ENCODE results near the gene FBXO42.
"Not testable (repeated sequence)": the region's sequence is repeated elsewhere in the genome, so short reads cannot be mapped to it uniquely, and the experiment has no call there.

The FBXO42 gene

GRCh38 chr1:16241221-16241708, 111.0 kb downstream of the FBXO42 start:
- DNase-seq: no peak

- DNase-seq: no peak
Observed at GRCh38 chr1:16239972-16240491, 112.2 kb downstream of the FBXO42 start.

DNA sequence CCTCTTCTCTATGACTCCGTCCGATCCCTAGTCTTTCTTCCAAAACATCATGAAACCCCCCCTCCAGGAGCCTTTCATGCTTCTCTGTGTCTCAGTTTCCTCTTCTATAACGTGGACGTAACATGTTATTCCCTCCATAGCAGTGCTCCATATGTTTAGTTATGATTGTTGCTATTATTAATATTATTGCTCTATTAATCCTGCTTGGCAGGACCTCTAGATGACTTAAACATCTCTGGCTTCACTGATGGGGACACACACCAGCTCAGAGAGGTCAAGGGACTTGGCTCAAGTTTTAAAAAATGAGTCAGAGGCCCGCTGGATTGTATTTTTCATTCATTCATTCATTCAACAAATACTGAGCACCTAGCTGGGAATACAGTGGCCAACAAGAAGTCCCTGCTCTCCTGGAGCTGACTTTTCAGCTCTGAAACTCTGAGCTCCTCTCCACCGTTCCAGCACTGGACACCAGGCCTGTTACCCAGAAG, 114.9 kb downstream of the FBXO42 start:
- DNase-seq: no peak

DNA sequence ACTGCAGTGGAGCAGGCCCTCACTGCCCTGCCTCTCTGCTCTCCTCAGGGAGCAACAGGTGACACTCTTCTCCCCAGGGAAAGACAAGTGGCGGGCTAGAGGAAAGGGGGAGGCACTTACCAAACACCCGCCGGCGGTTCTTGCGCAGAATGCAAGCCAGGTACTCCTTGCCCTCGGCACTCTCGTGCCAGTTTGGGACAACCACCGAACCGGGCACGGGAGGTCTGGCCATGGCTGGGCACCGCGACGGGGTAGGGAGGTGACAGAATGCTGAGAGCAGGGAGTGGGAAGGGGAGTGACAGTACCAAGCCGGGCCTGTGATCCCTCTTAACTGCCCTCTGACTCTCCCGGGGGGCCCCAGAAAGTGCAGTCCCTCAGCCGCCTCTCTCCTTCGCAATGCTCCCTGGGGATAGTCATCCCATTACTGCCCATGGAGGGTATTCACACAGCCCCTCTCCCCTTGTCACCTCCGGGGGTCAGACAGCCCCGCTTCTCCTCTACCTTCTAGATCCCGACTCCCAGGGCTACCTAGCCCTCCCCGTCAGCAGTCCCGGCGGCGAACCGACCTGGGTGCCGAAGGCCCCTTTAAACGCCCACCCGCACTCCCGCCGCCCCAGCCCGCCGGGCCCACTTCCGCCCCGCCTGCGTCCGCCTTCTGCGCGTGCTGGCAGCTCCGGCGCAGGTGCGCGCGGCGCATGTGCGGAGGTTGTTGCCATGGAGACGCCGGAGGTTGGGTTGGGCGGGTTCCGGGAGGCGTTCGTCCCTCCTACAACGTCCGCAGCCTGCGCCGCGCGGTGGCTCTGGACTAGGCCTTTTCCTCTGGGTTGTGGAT, 115.6 kb downstream of the FBXO42 start, which contains the start of gene CPLANE2:
TSS of gene CPLANE2 (minus strand) at position 673 of the 832 bp plus-strand sequence. CDS start at position 232, 441 bp downstream.
- peak; percentile 88 to 90 for DNase-seq

DNA sequence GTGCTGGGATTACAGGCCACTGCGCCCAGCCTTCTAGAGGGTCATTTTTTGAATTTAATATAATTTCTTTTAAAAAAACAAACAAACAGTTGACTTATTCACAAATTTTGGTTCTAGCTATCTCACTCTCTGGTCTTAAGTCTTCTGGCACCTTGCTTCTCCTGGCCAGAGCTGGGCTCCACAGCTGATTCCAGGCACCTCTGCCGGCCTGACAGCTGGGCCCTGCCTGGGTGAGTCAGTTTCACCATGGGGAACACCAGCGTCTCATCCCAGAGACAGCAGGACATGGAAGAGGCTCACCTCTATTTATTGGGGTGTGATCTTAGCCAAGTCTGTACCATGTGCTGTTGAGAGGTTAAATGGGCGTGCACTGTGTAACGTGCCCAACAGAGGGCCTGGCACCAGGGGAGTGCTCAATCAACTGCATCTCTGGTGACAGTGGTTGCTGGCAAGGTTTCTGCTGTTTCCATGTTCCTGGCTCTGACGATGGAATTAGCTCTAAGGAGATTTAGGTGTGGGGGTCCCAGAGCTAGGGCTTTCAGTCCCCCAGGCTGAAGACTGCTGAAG, 116.3 kb downstream of the FBXO42 start:
- peak; percentile 61 to 63 for DNase-seq

DNA sequence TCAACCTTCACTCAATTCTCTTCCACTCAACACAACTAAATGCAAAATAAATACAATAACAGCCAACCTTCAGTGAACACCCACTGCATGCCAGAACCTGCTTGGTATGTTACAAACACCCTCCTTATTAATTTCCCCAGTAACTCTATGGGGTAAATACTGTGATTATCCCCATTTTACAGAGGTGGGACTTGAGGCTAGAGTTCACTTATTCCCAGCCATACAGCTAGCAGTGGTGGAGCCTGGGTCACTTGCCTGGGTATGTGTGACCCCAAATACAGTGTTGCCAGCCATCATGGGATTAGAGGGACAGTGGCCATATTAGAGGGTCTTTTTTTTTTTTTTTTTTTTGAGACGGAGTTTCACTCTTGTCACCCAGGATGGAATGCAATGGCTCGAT, 116.9 kb downstream of the FBXO42 start:
- no peak for DNase-seq

DNA sequence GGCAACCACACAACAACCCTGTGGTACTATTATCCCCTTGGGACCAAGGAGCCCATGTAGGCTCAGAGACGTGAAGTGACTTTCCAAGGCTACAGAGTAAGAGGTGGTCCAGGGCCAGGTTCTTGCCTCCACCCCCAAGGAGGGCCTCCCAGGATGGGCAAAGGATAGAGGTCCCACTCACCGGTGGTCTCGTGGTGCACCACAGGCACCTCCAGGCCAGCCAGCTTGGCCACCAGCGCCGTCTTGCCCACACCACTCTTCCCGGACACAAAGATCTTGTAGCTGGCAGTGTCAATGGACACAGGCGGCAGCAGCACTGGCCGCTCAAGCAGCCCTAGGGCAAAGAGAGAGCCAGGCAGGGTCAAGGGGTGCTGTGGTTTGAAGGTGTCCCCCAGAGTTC, 118.8 kb downstream of the FBXO42 start:
- no peak for DNase-seq

- DNase-seq: no peak
Observed at GRCh38 chr1:16232316-16232710, 120.0 kb downstream of the FBXO42 start.

DNA sequence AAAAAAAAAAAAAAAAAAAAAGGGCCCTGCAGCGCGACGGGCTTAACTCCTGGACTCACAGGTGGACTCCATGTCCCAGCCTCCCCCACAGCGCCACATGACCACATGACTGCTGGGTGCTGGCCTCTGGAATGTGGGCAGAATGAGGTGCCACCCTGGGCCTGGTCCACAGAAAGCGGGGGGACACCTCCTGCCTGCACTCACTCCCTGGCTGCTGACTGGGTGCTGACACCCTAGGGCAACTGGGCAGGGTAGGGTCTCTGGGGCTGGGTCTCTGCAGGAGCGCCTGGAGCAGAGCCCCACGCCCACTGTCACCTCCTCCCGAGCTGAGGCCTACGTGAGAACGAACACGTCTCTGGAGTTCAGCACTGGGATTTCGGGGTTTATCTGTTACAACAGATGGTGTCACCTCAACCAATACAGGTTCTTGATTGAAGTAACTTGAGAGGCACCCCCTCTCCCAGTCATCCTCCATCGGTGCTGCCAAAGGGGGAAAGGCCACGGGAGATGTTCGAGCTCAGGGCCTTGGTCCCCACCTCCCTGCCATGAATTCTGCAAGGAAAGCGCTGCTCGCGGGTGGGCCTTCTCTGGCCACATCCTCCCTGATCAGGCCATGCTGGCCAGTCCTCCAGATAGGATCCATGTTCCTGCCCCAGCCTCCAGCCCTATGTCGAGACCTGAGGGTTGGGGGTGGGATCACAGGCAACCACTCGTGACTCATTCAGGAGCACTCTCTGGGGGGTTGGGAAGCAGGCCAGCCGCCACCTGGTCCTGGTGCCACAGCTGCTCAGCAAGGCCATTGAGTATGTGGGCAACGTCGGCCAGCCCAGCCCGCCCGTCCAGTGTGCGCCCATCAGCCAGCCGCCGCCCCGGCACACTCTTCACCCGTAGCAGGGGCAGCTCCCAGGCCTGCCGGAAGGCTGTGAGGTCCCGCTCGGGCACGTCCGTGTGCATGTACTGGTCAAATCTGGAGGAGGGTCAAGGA, 120.7 kb downstream of the FBXO42 start:
- DNase-seq: no peak

- no peak for DNase-seq
Observed at GRCh38 chr1:16230744-16231143, 121.5 kb downstream of the FBXO42 start.

DNA sequence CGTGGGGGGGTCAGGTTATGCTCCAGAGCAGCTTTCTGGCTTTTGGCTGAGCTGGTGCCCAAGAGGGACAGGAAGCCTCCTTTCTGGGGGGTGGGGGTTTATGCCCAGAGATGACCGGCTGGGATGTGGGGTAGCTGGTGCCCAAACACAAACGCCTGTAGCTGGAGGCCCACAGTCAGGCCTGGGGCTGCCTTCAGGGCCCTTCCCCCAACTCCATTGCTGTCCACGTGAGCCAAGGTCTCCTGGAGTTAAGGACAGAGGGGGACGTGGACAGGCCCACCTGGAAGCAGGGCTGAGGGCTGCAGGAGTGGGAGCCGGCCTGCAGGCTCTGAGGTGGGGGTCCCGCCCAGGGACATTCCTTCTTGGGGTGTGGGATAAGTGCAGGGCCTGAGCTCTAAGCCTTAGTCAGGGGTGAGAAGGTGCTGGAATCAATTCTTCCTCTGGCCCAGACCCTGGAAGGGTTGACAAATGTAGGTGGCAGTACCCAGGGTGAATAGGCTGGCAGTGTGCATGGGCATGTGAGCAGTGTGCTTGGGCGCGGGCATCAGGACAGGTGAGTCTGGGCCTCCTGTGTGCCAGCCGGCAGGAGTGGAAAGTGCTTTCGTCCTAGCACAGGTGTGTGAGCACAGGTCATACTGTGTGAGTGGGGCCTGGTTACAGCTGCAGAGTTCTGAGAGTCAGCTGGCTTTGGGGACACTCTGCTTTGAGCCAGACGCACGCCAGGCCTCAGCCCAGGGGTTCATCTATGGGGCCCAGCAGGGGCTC, 122.1 kb downstream of the FBXO42 start:
- no peak for DNase-seq

DNA sequence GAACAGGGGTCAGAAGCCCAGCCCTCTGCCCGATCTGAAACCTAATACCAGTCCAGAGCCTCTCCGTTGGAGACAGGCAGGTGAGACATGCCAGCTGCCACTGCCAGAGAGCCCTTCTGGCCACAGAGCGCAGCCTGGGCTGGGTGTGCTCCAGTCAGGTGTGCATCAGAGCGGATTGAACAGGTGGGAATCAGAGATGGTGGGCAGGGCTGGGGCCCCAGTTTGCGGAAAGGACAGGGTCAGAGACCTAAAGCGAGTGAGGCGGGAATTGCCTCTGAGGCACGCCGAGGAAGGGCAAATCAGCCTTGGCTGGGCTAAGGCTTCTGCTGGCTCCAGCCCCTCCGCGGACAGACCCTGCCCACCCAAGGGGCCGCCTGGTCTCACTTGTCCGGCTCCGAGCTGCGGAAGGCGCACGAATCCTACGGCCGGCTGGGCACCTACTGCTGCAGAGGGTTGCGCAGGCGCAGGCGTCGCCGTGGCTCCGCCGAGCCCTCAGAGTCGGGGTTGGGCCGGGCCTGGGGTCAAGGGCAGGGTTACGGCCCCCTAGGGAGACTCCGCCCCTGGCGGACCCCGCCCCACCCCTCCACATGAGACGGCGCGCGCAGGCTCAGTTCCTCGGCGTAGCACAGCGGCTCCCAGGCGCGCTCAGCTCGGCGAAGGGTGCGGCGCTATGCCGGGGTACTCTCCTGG, 125.6 kb downstream of the FBXO42 start:
- peak in 1 of 2 experiments; percentile 25 for DNase-seq

- no peak for DNase-seq
Observed at GRCh38 chr1:16226129-16226489, 126.2 kb downstream of the FBXO42 start.

DNA sequence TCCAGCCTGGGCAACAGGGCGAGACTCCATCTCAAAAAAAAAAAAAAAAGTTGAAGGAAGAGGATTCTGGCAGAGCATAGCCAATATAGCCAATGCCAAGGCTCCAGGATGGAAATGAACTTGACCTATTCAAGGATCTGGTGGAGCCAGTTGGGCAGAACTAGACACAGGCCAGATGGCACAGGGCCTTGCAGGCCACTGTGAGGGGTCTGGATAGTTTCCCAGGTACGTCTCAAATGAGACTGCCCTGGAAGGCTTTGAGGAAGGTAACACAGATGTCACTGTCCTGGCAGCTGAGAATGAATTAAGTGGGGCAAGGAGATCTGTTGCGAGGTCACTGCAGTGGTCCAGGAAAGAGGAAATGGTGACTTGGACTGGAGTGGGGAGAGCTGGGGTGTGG, 127.8 kb downstream of the FBXO42 start:
- no peak for DNase-seq

DNA sequence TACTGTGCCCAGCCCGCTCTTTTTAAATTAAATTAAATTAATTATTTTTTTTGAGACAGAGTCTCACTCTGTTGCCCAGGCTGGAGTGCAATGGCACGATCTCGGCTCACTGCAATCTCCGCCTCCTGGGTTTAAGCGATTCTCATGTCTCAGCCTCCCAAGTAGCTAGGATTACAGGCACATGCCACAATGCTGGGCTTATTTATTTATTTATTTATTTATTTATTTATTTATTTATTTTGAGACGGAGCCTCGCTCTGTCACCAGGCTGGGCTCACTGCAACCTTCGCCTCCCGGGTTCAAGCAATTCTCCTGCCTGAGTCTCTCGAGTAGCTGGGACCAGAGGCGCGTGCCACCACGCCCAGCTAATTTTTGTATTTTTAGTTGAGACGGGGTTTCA, 129.6 kb downstream of the FBXO42 start:
- not testable (repeated sequence) for DNase-seq

GRCh38 chr1:16221499-16221898, 130.8 kb downstream of the FBXO42 start:
- DNase-seq: no peak

GRCh38 chr1:16219968-16220500, 132.2 kb downstream of the FBXO42 start:
- DNase-seq: no peak

DNA sequence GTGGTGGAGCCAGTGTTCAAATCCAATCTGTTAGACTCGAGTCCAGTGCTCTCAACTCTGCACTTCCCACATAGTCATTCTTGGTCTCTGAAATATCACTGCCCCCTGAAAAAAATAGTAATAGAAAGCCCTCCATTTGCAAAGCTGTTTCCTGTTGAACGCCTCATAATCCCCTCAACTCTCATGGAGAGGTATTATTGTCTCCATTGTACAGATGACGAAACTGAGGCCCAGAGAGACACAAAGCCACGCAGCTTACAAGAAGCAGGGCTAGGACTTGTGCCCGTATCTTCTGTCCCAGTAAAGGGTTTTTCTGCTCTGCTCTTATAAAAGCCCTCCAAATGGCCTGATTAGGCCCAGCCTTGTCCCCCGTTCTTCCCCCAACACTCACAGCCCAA, 133.6 kb downstream of the FBXO42 start:
- no peak for DNase-seq

DNA sequence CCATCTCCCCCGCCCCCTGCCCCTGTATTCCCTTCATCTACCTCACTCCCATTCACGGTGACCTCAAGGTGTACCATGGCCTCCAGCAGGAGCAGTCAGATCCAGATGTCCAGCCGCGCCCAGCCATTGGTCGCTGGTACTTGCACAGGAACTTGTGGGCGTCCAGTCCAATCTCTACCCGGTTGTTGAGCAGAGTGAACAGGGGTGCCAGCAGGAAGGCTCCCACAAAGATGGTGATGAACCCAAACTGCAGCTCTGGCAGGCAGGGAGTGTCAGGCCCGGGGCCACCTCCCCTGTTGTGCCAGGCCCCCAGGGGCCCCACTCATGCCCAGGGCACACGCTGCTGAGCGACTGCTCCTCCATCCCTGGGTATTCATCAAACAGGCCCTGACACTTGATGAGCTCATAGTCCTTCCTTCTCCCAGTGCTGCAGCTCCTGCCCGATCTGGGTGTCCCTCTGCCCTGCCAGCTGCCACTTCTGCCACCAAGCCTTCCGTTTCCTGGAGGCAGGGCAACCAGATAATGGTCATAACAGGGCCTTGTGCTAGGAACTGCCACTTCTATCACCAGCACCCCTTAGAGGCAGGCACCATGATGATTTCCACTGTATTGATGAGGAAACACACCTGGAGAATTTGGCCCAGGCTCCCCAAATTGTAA, 134.1 kb downstream of the FBXO42 start:
- DNase-seq: peak; percentile 23 to 55

GRCh38 chr1:16217061-16217785, 135.1 kb downstream of the FBXO42 start:
- DNase-seq: peak; percentile 85 to 91

Measured in SHP77 (cell line).